ENCODE data around the gene GARNL3. TPM values are rescaled to one million over a fixed set of nuclear protein-coding genes. Genes with fewer than 3 reads are reported as not detected.

Gene GARNL3
- total RNA-seq, 2 experiments from 2014 or later: 3.8 to 4.2 TPM

DNA sequence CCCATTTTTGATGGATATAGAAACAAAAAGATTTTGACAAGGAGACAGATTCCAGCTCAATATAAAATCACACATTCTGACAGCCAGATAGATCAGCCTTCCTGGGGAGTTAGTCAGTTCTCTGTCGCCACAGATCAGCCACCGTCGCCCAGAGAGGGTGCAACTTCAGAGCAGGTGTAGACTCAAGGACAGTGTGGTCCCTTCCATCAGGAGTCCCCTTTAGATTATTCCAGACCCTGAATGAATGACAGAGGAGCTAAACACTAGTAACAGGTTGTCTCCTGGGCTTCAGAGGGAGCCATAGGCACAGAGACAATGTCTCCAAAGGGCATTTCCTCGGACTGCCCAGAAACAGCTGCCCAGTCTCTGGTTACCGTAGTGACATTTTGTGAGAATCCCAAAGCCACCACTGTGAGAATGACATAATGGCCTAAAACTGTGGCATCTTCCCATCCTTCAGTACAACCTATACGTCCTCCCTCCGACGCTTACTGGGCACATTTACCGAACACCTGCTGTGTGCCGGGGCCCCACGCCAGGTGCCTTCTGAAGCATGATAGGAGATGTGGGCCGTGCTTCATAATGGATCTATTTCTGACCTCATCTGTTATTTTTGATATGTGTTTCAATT, 85.0 kb downstream of the GARNL3 start:
- ATAC-seq: no peak
- no peak overlapping the region for H3K27ac Mint-ChIP-seq

GRCh38 chr9:127351182-127352166, 86.9 kb downstream of the GARNL3 start:
- Mint-ChIP-seq H3K27ac (no peak overlapping the region), H3K4me3 (no peak overlapping the region), H3K36me3 (ENCODE audit: low read depth) (no peaks in the 10 kb centered on the region), H3K4me1 (ENCODE audit: low read depth) (no peaks in the 10 kb centered on the region), H3K9me3 (no peaks in the 10 kb centered on the region), H3K27me3 (peaks cover 25% of the 10 kb centered on the region)
- no peak for ATAC-seq
- no peak for DNase-seq
- ChIA-PET CTCF (no interaction called here), POLR2A (no interaction called here)
- TF ChIP-seq, protein P1, sequence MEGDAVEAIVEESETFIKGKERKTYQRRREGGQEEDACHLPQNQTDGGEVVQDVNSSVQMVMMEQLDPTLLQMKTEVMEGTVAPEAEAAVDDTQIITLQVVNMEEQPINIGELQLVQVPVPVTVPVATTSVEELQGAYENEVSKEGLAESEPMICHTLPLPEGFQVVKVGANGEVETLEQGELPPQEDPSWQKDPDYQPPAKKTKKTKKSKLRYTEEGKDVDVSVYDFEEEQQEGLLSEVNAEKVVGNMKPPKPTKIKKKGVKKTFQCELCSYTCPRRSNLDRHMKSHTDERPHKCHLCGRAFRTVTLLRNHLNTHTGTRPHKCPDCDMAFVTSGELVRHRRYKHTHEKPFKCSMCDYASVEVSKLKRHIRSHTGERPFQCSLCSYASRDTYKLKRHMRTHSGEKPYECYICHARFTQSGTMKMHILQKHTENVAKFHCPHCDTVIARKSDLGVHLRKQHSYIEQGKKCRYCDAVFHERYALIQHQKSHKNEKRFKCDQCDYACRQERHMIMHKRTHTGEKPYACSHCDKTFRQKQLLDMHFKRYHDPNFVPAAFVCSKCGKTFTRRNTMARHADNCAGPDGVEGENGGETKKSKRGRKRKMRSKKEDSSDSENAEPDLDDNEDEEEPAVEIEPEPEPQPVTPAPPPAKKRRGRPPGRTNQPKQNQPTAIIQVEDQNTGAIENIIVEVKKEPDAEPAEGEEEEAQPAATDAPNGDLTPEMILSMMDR (IDR thresholded peaks at IDR 0.05): no peak
- intact Hi-C loops (cut with micrococcal nuclease): no loop called here

More for the DNA sequence above, 85.0 kb downstream of the GARNL3 start:
- Mint-ChIP-seq H3K36me3 (ENCODE audit: low read depth) (no peaks in the 10 kb centered on the region), H3K9me3 (no peaks in the 10 kb centered on the region), H3K27me3 (peaks cover 19% of the 10 kb centered on the region), H3K4me3 (no peak overlapping the region), H3K4me1 (ENCODE audit: low read depth) (no peaks in the 10 kb centered on the region)
- no peak for DNase-seq
- TF ChIP-seq, protein P1 (IDR thresholded peaks at IDR 0.05): no peak
- intact Hi-C loops (cut with micrococcal nuclease): no loop called here
- POLR2A ChIA-PET: interaction anchor here (0.7 kb wide), 1 partner anchor 71 kb away, joined by 3 read pairs; no protein-coding TSS in a partner anchor
- CTCF ChIA-PET: no interaction called here

DNA sequence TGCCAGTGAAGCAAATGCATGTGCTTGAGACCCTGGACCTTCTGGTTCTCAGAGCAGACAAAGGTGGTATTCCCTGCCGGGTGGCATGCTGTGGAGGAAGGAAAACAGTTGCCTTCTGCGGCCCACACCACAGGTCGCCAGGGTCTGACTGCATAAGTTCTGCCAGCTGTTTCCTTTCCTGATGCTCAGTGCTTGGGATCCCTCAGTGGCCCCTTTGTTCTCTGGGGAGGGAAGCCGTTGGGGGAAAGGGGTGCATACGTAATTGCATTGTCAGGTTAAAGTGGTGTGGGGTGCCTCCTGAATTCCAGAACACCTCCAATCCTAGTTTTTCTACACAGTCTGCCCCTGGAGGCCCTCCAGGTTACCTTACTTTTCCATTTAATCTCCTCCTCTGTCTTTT, 89.3 kb downstream of the GARNL3 start:
- H3K4me3 Mint-ChIP-seq: no peak overlapping the region
- ChIA-PET POLR2A (no interaction called here), CTCF (no interaction called here)
- H3K36me3 Mint-ChIP-seq (ENCODE audit: low read depth): no peaks in the 10 kb centered on the region
- no peak overlapping the region for H3K27ac Mint-ChIP-seq
- peaks cover 25% of the 10 kb centered on the region for H3K27me3 Mint-ChIP-seq
- no peaks in the 10 kb centered on the region for H3K9me3 Mint-ChIP-seq
- intact Hi-C loops (cut with micrococcal nuclease): no loop called here
- DNase-seq: no peak
- no peak for ATAC-seq
- H3K4me1 Mint-ChIP-seq (ENCODE audit: low read depth): no peaks in the 10 kb centered on the region
- TF ChIP-seq, protein P1 (IDR thresholded peaks at IDR 0.05): no peak

DNA sequence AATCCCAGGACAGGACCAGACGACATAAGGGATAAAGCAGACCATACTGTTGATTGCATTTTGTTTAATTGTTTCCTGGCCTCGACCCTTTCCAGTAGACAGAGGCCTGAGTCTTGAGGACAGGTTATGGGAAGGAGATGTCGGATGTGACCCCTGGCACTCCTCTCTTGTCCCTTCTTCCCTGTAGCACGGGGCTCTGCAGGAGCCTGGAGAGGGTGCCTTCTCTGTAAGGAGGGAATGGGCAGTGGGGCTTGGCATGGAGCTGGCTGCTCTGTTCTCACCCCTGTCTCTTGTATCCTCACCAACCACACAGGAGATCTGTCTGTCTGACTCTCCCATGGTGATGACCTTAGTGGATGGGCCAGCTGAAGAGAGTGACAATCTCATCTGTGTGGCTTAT, 92.3 kb downstream of the GARNL3 start:
- DNase-seq (no peak), ATAC-seq (no peak)
- peaks cover 23% of the 10 kb centered on the region for H3K27me3 Mint-ChIP-seq
- ChIA-PET CTCF (interaction anchor here (1.1 kb wide), 1 partner anchor 14 kb away, joined by 3 read pairs; no protein-coding TSS in a partner anchor), POLR2A (no interaction called here)
- H3K27ac Mint-ChIP-seq: no peak overlapping the region
- H3K4me1 Mint-ChIP-seq (ENCODE audit: low read depth): no peaks in the 10 kb centered on the region
- intact Hi-C loops (cut with micrococcal nuclease): no loop called here
- no peaks in the 10 kb centered on the region for H3K36me3 Mint-ChIP-seq (ENCODE audit: low read depth)
- no peak overlapping the region for H3K4me3 Mint-ChIP-seq
- no peaks in the 10 kb centered on the region for H3K9me3 Mint-ChIP-seq
- TF ChIP-seq, protein P1 (IDR thresholded peaks at IDR 0.05): no peak

GRCh38 chr9:127358023-127358535, 93.5 kb downstream of the GARNL3 start:
- CTCF ChIA-PET: no interaction called here
- TF ChIP-seq, protein P1 (IDR thresholded peaks at IDR 0.05): no peak
- POLR2A ChIA-PET: no interaction called here

More at GRCh38 chr9:127358023-127358535, 93.5 kb downstream of the GARNL3 start:
- DNase-seq (no peak), ATAC-seq (no peak)
- intact Hi-C loops (cut with micrococcal nuclease): no loop called here
- no peaks in the 10 kb centered on the region for H3K36me3 Mint-ChIP-seq (ENCODE audit: low read depth)
- H3K27ac Mint-ChIP-seq: no peak overlapping the region
- H3K4me1 Mint-ChIP-seq (ENCODE audit: low read depth): no peaks in the 10 kb centered on the region
- no peaks in the 10 kb centered on the region for H3K9me3 Mint-ChIP-seq
- no peak overlapping the region for H3K4me3 Mint-ChIP-seq
- H3K27me3 Mint-ChIP-seq: peaks cover 23% of the 10 kb centered on the region
